BE2C (cell line): ENCODE measurements around the gene RFXAP.

Experiments
- DNase-seq: peaks from one replicate; pipeline ENCODE4 v3.0.0-alpha.2; 2020
- H3K27me3 ChIP-seq: fragments of 250-450 bp; sonication (Bioruptor Pico); 2 replicates; pipeline ENCODE4 v1.5.1; 2020; ENCODE audit warnings: mild to moderate bottlenecking
- H3K36me3 ChIP-seq: fragments of 250-450 bp; sonication (Bioruptor Pico); 2 replicates; pipeline ENCODE4 v1.5.1; 2020; ENCODE audit warnings: mild to moderate bottlenecking
- H3K4me1 ChIP-seq: fragments of 250-450 bp; sonication (Bioruptor Pico); 2 replicates; pipeline ENCODE4 v1.5.1; 2020
- H3K4me3 ChIP-seq: 2 replicates; pipeline ENCODE4 v1.5.1; 2011; ENCODE audit warnings: low read depth, low read length
- H3K9me3 ChIP-seq: fragments of 250-450 bp; sonication (Bioruptor Pico); 2 replicates; pipeline ENCODE4 v1.5.1; 2020
- TF ChIP-seq, protein P1 (sequence below): IDR thresholded peaks from 2 replicates; pipeline ENCODE4 v1.5.1; 2012; ENCODE audit warnings: mild to moderate bottlenecking, low read depth, low read length

RFXAP gene

DNA sequence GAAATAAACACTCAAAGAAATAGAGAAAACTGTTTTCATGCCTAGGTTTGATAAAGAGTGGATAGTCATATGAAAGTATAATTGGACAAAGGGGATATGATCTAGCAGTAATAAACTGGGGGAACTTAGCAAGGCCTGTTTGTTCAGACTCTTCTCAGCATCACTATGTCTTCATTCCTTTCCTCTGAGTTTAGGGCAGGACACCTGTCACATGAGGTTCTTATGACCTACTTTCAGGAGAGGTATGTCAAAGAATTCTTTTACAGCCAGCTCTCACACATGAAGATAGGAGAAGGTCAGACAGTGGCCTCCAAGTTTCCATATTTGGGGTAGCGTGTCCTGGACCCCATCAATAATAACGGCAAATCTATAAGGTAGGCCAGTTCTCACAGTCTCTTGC lies 11.4 kb upstream of the RFXAP start:
- Histone ChIP-seq H3K9me3 (no peaks in the 10 kb centered on the region), H3K4me1 (no peaks in the 10 kb centered on the region), H3K36me3 (no peaks in the 10 kb centered on the region), H3K27me3 (no peaks in the 10 kb centered on the region; the same call in 1 of the 2 replicates), H3K4me3 (no peak overlapping the region)
- TF ChIP-seq, protein P1, sequence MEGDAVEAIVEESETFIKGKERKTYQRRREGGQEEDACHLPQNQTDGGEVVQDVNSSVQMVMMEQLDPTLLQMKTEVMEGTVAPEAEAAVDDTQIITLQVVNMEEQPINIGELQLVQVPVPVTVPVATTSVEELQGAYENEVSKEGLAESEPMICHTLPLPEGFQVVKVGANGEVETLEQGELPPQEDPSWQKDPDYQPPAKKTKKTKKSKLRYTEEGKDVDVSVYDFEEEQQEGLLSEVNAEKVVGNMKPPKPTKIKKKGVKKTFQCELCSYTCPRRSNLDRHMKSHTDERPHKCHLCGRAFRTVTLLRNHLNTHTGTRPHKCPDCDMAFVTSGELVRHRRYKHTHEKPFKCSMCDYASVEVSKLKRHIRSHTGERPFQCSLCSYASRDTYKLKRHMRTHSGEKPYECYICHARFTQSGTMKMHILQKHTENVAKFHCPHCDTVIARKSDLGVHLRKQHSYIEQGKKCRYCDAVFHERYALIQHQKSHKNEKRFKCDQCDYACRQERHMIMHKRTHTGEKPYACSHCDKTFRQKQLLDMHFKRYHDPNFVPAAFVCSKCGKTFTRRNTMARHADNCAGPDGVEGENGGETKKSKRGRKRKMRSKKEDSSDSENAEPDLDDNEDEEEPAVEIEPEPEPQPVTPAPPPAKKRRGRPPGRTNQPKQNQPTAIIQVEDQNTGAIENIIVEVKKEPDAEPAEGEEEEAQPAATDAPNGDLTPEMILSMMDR, result no peak
- DNase-seq, result no peak

DNA sequence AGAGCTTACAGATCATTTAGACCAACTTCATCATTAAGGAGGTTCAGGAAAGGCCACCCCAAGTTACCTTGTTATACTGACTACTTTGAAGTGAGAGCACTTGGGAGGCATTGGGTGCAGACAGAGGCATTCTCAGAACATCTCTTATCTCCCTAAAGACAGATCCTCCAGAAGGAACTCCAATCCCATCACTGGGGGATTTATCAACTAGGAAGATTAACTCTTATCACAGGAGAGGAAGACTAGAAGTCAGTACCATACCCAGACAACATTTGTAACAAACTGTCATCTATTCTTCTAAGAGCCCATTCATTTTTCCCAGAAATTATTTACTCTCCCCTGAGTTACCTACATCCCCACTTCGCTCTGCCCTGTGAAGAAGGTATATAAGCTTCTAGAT lies 5.8 kb upstream of the RFXAP start:
- H3K27me3 ChIP-seq, result no peaks in the 10 kb centered on the region
- H3K4me3 ChIP-seq, result no peak overlapping the region
- TF ChIP-seq, protein P1, result no peak
- no peaks in the 10 kb centered on the region for H3K36me3 ChIP-seq
- H3K9me3 ChIP-seq, result no peaks in the 10 kb centered on the region
- no peak for DNase-seq
- H3K4me1 ChIP-seq, result no peaks in the 10 kb centered on the region

DNA sequence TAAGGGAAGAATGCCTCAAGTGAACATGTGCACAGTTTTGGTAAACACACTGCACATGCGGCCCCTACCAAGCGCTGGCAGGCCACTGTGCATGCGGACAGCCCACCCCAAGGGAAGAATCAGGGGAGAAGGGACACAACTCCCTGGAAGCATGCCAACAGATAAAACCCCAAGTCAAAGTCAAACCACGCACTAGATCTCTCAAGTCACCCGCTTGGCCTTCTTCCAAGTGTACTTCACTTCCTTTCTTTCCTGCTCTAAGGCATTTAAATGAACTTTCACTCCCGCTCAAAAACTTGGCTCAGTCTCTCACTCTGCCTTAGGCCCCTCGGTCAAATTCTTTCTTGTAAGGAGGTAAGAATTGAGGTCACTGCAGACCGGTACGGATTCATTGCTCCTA lies 4.6 kb upstream of the RFXAP start:
- Histone ChIP-seq H3K27me3 (no peaks in the 10 kb centered on the region), H3K9me3 (no peaks in the 10 kb centered on the region), H3K4me3 (no peak overlapping the region), H3K4me1 (no peaks in the 10 kb centered on the region), H3K36me3 (no peaks in the 10 kb centered on the region)
- DNase-seq, result no peak
- TF ChIP-seq, protein P1, result no peak

DNA sequence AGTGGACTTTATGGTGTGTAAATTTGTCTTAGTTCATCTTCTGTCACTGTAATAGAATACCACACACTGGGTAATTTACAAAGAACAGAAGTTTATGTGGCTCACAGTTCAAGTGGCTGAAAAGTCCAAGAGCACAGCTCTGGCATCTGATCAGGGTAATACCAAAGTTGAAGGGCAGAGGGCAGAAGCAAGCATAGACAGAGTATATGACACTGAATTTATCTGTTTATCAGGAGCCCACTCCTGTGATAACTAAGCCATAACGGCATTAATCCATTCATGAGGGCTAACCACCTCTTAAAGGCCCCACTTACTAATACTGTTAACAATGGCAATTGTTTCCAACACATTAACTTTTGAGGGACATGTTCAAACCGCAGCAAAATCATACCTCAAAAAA lies 4.0 kb upstream of the RFXAP start:
- Histone ChIP-seq H3K4me1 (no peaks in the 10 kb centered on the region), H3K4me3 (no peak overlapping the region), H3K27me3 (no peaks in the 10 kb centered on the region), H3K36me3 (no peaks in the 10 kb centered on the region), H3K9me3 (no peaks in the 10 kb centered on the region)
- DNase-seq, result peak; percentile 26
- TF ChIP-seq, protein P1, result peak; percentile 63

DNA sequence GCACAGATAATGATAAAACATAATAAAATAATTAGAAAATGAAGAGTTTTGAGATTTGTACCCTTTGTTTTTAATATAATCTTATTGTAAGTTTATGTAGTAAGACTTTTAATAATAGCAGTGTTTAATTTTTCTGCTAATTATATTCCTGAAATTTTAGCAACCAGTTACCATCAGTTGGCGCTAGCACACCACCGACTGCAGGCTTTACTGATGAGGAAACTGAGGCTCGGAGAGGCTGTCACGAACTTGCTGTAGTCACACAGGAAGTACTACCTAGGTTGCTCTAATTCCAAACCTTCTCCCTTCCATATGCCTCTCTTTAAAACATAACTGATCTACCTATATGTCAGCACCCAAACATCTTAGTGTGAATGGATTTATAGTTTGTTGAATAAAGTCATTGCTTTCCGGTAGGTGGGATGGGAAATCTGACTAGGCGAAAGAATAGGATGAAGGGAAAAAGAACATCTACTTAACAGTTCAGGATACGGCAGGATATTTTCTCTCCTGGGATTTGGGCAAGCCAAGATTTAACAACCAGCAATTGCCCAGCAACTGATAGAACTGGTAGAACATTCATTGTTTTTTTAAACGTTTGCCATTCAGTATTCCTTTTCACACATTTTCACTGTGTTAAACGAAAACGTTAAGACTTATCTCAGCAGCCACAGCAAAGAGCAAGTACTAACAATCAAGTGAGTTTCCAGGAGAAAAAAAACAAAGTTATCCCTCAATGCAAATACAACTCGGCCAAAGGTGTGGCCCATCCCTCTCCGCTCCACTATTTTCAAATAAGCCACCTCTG lies 822 bp upstream of the RFXAP start:
- no peaks in the 10 kb centered on the region for H3K36me3 ChIP-seq
- TF ChIP-seq, protein P1, result peak; percentile 33
- no peaks in the 10 kb centered on the region for H3K27me3 ChIP-seq
- H3K9me3 ChIP-seq, result no peaks in the 10 kb centered on the region
- no peak for DNase-seq
- H3K4me3 ChIP-seq, result peak overlapping the region; percentile 71
- no peaks in the 10 kb centered on the region for H3K4me1 ChIP-seq

DNA sequence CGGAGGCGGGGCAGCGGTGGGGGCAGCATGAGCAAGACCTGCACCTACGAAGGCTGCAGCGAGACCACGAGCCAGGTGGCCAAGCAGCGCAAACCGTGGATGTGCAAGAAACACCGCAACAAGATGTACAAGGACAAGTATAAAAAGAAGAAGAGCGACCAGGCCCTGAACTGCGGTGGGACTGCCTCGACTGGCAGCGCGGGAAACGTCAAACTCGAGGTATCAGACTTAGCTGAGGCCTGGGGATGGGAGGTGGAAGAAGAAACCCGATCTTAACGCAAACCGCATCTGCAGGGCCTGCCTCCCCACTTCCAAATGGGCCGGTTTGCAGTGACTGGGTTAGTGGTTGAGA lies 693 bp downstream of the RFXAP start:
- peak; percentile 36 for DNase-seq
- H3K4me3 ChIP-seq, result peak overlapping the region; percentile 71
- no peaks in the 10 kb centered on the region for H3K4me1 ChIP-seq
- no peaks in the 10 kb centered on the region for H3K36me3 ChIP-seq
- no peaks in the 10 kb centered on the region for H3K9me3 ChIP-seq
- TF ChIP-seq, protein P1, result no peak
- H3K27me3 ChIP-seq, result no peaks in the 10 kb centered on the region
